ENCODE measurements around the gene PPID.
"Not testable (repeated sequence)": the region's sequence is repeated elsewhere in the genome, so short reads cannot be mapped to it uniquely, and the experiment has no call there.

The PPID gene

GRCh38 chr4:158722917-158723793 lies at the start of gene PPID:
TSS of gene PPID (minus strand) at chr4:158723396. CDS start at chr4:158723288, 108 bp downstream.
- DNase-seq (ENCODE audit: low read depth, low spot score) = peak; percentile 60

- no peak for DNase-seq (ENCODE audit: low read depth, low spot score)
Measured at GRCh38 chr4:158771776-158772175, 48.6 kb upstream of the PPID start.

- no peak for DNase-seq (ENCODE audit: low read depth, low spot score)
Measured at GRCh38 chr4:158770671-158771070, 47.5 kb upstream of the PPID start.

- DNase-seq (ENCODE audit: low read depth, low spot score) = no peak
Measured at GRCh38 chr4:158769175-158769921, 46.2 kb upstream of the PPID start.

GRCh38 chr4:158768555-158769174 lies 45.5 kb upstream of the PPID start, which contains the start of gene FNIP2:
TSS of gene FNIP2 (plus strand) at chr4:158769026. CDS start at chr4:158769213, 187 bp downstream.
- DNase-seq (ENCODE audit: low read depth, low spot score) = no peak

GRCh38 chr4:158767451-158767850 lies 44.3 kb upstream of the PPID start:
- no peak for DNase-seq (ENCODE audit: low read depth, low spot score)

- DNase-seq (ENCODE audit: low read depth, low spot score) = no peak
Measured at GRCh38 chr4:158766434-158767044, 43.3 kb upstream of the PPID start.

- no peak for DNase-seq (ENCODE audit: low read depth, low spot score)
Measured at GRCh38 chr4:158763462-158763861, 40.3 kb upstream of the PPID start.

GRCh38 chr4:158762553-158762952 lies 39.4 kb upstream of the PPID start:
- no peak for DNase-seq (ENCODE audit: low read depth, low spot score)

- no peak for DNase-seq (ENCODE audit: low read depth, low spot score)
Measured at GRCh38 chr4:158760866-158761265, 37.7 kb upstream of the PPID start.

- not testable (repeated sequence) for DNase-seq (ENCODE audit: low read depth, low spot score)
Measured at GRCh38 chr4:158759539-158759938, 36.3 kb upstream of the PPID start.

GRCh38 chr4:158758703-158759102 lies 35.5 kb upstream of the PPID start:
- DNase-seq (ENCODE audit: low read depth, low spot score) = no peak

GRCh38 chr4:158758142-158758541 lies 34.9 kb upstream of the PPID start:
- DNase-seq (ENCODE audit: low read depth, low spot score) = no peak

GRCh38 chr4:158756588-158756987 lies 33.4 kb upstream of the PPID start:
- DNase-seq (ENCODE audit: low read depth, low spot score) = no peak

- not testable (repeated sequence) for DNase-seq (ENCODE audit: low read depth, low spot score)
Measured at GRCh38 chr4:158755819-158756218, 32.6 kb upstream of the PPID start.

GRCh38 chr4:158754385-158755180 lies 31.4 kb upstream of the PPID start:
- DNase-seq (ENCODE audit: low read depth, low spot score) = no peak

- no peak for DNase-seq (ENCODE audit: low read depth, low spot score)
Measured at GRCh38 chr4:158750379-158750778, 27.2 kb upstream of the PPID start.

GRCh38 chr4:158746537-158746936 lies 23.3 kb upstream of the PPID start:
- not testable (repeated sequence) for DNase-seq (ENCODE audit: low read depth, low spot score)

GRCh38 chr4:158741326-158742021 lies 18.3 kb upstream of the PPID start:
- DNase-seq (ENCODE audit: low read depth, low spot score) = no peak

- DNase-seq (ENCODE audit: low read depth, low spot score) = no peak
Measured at GRCh38 chr4:158739600-158739999, 16.4 kb upstream of the PPID start.

Measured in activated naive CD8-positive, alpha-beta T cell treated with anti-CD3 and anti-CD28 coated beads, Interleukin-2, amount 50 U/mL, for 16 hours (primary cell).